ENCODE measurements around the gene ZBTB16.

ZBTB16 gene

GRCh38 chr11:114159320-114159719 lies 99.8 kb downstream of the ZBTB16 start:
- Histone ChIP-seq H3K27ac (ENCODE audit: extremely low read depth, low read depth, low read length) (no peak overlapping the region; the same call in 1 of the 2 replicates), H3K9me3 (ENCODE audit: control insufficient read depth, insufficient read depth, low read depth, low read length) (no peaks in the 10 kb centered on the region), H3K4me1 (ENCODE audit: control insufficient read depth, insufficient read depth, low read length) (peaks cover 15% of the 10 kb centered on the region), H3K36me3 (ENCODE audit: control insufficient read depth in 2 of 2, insufficient read depth in 1 of 2, low read length in 2 of 2) (peaks cover 0 to 5% of the 10 kb centered on the region in 2 experiments; a peak in 1 of 3 replicates), H3K4me3 (ENCODE audit: low read depth, low read length) (no peak overlapping the region)
- ChIA-PET CTCF (interaction anchor here (0.6 to 3.2 kb wide), 5 partner anchors 15 to 110 kb away, joined by 3 to 17 read pairs (median 4); no protein-coding TSS in a partner anchor), POLR2A (interaction anchor here (0.6 to 2.0 kb wide), 4 partner anchors 11 to 99 kb away, joined by 3 to 8 read pairs (median 4); no protein-coding TSS in a partner anchor)
- TF ChIP-seq, protein P1, sequence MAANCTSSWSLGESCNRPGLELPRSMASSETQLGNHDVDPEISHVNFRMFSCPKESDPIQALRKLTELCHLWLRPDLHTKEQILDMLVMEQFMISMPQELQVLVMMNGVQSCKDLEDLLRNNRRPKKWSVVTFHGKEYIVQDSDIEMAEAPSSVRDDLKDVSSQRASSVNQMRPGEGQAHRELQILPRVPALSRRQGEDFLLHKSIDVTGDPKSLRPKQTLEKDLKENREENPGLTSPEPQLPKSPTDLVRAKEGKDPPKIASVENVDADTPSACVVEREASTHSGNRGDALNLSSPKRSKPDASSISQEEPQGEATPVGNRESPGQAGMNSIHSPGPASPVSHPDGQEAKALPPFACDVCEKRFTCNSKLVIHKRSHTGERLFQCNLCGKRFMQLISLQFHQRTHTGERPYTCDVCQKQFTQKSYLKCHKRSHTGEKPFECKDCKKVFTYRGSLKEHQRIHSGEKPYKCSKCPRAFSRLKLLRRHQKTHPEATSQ (tag by site-specific recombination; IDR thresholded peaks at IDR 0.05) = no peak
- TF ChIP-seq GLIS1 (tag by site-specific recombination; IDR thresholded peaks at IDR 0.05) (no peak), ATF2 (tag by site-specific recombination; IDR thresholded peaks at IDR 0.05; ENCODE audit: low read depth) (no peak)

DNA sequence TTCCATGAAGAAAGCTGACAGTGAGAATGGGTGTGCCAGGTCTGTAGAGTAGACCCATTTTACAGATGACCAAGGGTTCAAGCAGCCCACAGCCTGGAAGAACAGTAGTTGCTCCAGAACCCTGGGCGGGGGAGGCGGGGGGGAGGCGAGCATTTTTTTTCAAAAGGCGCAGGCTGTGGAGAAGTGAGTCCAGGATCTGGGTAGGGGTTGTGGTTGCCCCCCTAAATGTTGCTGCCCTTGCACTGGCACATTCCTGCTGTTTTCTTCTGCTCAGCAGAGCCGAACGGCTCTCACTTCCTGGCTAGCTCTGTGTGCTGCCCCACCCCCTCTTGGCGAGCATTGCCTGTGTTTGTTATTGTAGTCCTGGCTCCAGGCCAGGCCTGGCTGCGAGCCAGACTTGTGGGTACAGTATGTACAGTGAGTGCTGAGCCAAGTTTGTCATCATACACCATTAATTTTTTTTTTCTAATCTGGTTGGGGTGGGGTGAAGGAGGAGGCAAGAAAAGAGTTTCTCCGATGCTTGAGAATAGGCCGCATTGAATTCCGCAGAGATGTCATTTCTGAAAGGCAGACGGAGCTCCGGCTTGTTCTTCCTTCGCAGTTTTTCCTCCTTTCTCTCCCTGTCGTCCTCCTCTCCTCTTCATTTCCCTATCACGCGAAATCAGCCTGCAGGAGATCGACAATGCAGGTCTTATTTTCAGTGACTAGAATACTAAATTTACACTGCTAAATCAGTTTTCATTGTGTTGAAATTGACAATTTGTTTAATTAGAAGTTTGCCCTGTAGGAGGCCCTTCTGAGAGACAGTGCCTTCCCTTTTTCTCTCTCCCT lies 100.5 kb downstream of the ZBTB16 start:
- POLR2A ChIA-PET = interaction anchor here (0.6 to 2.0 kb wide), 5 partner anchors 9 to 99 kb away, joined by 3 to 8 read pairs (median 4); no protein-coding TSS in a partner anchor
- Histone ChIP-seq H3K27ac (ENCODE audit: extremely low read depth, low read depth, low read length) (peak overlapping the region; percentile 33), H3K4me3 (ENCODE audit: low read depth, low read length) (no peak overlapping the region), H3K9me3 (ENCODE audit: control insufficient read depth, insufficient read depth, low read depth, low read length) (no peaks in the 10 kb centered on the region), H3K36me3 (ENCODE audit: control insufficient read depth in 2 of 2, insufficient read depth in 1 of 2, low read length in 2 of 2) (peaks cover 0 to 5% of the 10 kb centered on the region in 2 experiments; a peak in 1 of 3 replicates), H3K4me1 (ENCODE audit: control insufficient read depth, insufficient read depth, low read length) (peaks cover 15% of the 10 kb centered on the region)
- CTCF ChIA-PET = interaction anchor here (0.7 to 3.2 kb wide), 6 partner anchors 16 to 134 kb away, joined by 3 to 17 read pairs (median 4); no protein-coding TSS in a partner anchor
- TF ChIP-seq ZNF830 (tag by site-specific recombination; IDR thresholded peaks at IDR 0.05; ENCODE audit: low read depth) (no peak), OVOL3 (tag by site-specific recombination; IDR thresholded peaks at IDR 0.05) (0 out of 2 replicates have a peak, but pooled peaks have one; percentile 66), ZFP3 (tag by site-specific recombination; IDR thresholded peaks at IDR 0.05; ENCODE audit: low read depth) (no peak), ZNF169 (tag by site-specific recombination; IDR thresholded peaks at IDR 0.05) (no peak), ZSCAN16 (tag by site-specific recombination; IDR thresholded peaks at IDR 0.05) (no peak), ZNF140 (tag by site-specific recombination; IDR thresholded peaks at IDR 0.05) (no peak), ZIC2 (tag by site-specific recombination; IDR thresholded peaks at IDR 0.05) (peak; percentile 75), ZNF184 (tag by site-specific recombination; IDR thresholded peaks at IDR 0.05) (peak; percentile 98), HOXA7 (CRISPR knock-in tag; IDR thresholded peaks at IDR 0.05; ENCODE audit: borderline replicate concordance) (no peak), ZNF843 (tag by site-specific recombination; IDR thresholded peaks at IDR 0.05) (peak; percentile 93), ZNF274 (IDR thresholded peaks at IDR 0.05; ENCODE audit: low read length) (no peak), ZNF274 (tag by site-specific recombination; IDR thresholded peaks at IDR 0.05; ENCODE audit: borderline replicate concordance) (no peak), ZNF391 (tag by site-specific recombination; IDR thresholded peaks at IDR 0.05; ENCODE audit: borderline replicate concordance, low read depth) (peak; percentile 51; the same call in 1 of the 2 replicates), ZNF660 (tag by site-specific recombination; IDR thresholded peaks at IDR 0.05) (peak; percentile 100)
- TF ChIP-seq, protein P2, sequence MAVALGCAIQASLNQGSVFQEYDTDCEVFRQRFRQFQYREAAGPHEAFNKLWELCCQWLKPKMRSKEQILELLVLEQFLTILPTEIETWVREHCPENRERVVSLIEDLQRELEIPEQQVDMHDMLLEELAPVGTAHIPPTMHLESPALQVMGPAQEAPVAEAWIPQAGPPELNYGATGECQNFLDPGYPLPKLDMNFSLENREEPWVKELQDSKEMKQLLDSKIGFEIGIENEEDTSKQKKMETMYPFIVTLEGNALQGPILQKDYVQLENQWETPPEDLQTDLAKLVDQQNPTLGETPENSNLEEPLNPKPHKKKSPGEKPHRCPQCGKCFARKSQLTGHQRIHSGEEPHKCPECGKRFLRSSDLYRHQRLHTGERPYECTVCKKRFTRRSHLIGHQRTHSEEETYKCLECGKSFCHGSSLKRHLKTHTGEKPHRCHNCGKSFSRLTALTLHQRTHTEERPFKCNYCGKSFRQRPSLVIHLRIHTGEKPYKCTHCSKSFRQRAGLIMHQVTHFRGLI (tag by site-specific recombination; IDR thresholded peaks at IDR 0.05) = peak; percentile 54; the same call in 1 of the 2 replicates
- TF ChIP-seq, protein P3, sequence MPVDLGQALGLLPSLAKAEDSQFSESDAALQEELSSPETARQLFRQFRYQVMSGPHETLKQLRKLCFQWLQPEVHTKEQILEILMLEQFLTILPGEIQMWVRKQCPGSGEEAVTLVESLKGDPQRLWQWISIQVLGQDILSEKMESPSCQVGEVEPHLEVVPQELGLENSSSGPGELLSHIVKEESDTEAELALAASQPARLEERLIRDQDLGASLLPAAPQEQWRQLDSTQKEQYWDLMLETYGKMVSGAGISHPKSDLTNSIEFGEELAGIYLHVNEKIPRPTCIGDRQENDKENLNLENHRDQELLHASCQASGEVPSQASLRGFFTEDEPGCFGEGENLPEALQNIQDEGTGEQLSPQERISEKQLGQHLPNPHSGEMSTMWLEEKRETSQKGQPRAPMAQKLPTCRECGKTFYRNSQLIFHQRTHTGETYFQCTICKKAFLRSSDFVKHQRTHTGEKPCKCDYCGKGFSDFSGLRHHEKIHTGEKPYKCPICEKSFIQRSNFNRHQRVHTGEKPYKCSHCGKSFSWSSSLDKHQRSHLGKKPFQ (tag by site-specific recombination; IDR thresholded peaks at IDR 0.05) = peak; percentile 89
- TF ChIP-seq, protein P4, sequence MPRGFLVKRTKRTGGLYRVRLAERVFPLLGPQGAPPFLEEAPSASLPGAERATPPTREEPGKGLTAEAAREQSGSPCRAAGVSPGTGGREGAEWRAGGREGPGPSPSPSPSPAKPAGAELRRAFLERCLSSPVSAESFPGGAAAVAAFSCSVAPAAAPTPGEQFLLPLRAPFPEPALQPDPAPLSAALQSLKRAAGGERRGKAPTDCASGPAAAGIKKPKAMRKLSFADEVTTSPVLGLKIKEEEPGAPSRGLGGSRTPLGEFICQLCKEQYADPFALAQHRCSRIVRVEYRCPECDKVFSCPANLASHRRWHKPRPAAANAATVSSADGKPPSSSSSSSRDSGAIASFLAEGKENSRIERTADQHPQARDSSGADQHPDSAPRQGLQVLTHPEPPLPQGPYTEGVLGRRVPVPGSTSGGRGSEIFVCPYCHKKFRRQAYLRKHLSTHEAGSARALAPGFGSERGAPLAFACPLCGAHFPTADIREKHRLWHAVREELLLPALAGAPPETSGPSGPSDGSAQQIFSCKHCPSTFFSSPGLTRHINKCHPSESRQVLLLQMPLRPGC (tag by site-specific recombination; IDR thresholded peaks at IDR 0.05) = peak; percentile 95
- TF ChIP-seq, protein P5, sequence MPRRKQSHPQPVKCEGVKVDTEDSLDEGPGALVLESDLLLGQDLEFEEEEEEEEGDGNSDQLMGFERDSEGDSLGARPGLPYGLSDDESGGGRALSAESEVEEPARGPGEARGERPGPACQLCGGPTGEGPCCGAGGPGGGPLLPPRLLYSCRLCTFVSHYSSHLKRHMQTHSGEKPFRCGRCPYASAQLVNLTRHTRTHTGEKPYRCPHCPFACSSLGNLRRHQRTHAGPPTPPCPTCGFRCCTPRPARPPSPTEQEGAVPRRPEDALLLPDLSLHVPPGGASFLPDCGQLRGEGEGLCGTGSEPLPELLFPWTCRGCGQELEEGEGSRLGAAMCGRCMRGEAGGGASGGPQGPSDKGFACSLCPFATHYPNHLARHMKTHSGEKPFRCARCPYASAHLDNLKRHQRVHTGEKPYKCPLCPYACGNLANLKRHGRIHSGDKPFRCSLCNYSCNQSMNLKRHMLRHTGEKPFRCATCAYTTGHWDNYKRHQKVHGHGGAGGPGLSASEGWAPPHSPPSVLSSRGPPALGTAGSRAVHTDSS (tag by site-specific recombination; IDR thresholded peaks at IDR 0.05) = peak; percentile 17; the same call in 1 of the 2 replicates
- TF ChIP-seq, protein P6, sequence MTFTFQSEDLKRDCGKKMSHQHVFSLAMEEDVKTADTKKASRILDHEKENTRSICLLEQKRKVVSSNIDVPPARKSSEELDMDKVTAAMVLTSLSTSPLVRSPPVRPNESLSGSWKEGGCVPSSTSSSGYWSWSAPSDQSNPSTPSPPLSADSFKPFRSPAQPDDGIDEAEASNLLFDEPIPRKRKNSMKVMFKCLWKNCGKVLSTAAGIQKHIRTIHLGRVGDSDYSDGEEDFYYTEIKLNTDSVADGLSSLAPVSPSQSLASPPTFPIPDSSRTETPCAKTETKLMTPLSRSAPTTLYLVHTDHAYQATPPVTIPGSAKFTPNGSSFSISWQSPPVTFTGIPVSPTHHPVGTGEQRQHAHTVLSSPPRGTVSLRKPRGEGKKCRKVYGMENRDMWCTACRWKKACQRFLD (tag by site-specific recombination; IDR thresholded peaks at IDR 0.05) = no peak

Measured in HEK293 (cell line).